ENCODE measurements around the gene ZNF831.

ZNF831 gene

DNA sequence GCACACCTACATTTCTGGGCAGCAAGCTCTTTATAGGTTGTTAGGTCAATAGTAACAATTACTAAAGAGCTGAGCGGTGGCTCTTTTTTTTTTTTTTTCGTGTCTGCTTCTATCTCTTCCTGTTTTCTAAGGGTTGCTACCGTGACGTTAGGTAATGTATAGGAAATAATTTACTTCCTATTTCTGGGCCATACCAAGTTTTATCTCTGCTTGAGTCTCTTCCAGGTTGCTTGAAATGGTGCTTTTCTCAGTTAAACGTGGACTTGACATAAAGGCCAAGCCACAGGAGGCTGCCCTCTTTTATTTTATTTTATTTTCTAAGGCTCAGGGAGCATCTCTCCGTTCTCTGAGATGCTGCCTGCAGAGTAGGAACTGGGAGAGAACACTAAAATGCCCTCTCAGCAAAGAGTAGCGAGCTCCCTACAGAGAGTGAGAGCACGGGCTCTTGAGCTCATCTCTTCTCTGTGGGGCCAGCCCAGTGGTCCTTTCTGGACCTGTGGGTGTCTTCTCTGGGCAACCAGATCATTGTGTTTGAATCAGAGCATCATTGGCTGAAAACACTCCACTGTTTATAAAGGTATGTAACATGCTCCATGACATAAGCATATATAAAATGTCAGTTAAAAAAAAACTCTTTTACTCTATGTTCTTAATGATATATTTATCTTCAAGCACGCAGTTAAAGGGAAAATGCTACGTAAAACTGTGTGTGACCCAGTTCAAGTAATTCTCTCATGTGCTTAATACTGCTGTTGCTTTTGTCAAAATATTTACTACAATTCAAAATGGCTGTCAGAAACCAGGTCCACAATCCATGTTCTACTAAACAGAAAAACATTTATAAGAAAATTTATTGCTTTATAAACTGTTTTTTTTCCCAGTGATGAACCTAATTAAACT is at the start of gene ZNF831:
TSS of gene ZNF831 (plus strand) at position 191 of the 900 bp plus-strand sequence. CDS start 27,199 bp downstream, outside the sequence.
- no peak within 1 kb of the TSS for H3K4me3 ChIP-seq (ENCODE audit: low read depth, low read length)
- DNase-seq (ENCODE audit: low read depth): no peak

DNA sequence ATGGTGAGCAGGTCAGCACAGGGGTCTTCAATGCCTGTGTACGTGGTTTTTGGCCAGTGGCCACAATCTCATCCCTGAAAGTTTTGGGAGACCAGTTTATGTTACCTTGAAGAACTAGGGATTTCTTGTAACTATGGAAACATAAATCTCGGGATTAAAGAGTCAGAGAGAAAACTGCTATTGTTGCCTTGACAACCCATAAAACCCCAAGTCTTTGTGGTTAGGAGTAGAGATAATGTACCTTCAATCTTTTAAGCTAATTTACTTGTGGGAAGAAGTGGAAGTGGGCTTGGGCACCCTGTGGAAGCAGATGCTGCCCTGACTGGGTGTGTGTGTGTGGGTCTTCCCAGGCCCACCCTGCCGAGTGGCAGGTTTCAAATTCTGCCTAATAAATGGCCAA is 46.1 kb upstream of the ZNF831 start:
- H3K4me3 ChIP-seq (ENCODE audit: low read depth, low read length): no peak overlapping the region
- DNase-seq (ENCODE audit: low read depth): no peak

DNA sequence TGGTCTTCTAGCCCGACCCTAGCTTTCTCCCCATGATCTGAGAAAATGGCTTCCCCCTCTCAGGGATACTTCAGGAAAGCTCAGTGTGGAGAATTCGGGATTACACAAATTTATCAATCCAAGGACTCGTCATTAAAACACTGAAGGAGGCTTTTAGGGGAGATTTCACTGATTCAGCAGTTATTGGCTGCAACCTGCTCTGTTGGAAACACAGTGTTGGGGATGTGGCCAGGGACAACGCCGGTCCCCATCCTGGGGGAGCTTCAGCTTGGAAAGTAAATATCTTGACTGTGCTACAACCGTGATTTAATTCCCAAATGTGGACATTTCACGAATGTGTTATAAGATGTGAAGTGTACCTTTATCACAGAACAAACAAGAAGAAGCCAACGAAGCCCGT is 44.8 kb upstream of the ZNF831 start:
- DNase-seq (ENCODE audit: low read depth): no peak
- H3K4me3 ChIP-seq (ENCODE audit: low read depth, low read length): no peak overlapping the region

DNA sequence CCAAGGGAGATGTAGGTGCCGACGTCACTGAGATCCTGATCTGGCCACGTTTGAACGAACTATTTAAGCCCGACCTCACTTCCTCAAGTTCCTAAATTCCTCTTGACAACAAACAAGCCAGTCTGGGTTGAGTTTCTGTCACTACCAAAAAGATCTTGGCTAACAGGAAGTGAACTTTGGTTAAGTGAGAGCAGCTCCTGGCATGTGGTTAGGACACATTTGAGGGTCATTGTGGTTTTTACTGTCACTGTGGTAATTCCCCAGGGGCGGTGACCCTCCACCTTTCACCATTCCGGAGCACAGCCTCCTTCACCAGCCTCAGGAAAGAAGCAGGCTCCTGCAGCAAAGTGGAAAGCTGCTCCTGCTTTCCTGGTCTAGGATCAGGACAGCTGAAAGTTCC is 43.1 kb upstream of the ZNF831 start:
- H3K4me3 ChIP-seq (ENCODE audit: low read depth, low read length): no peak overlapping the region
- DNase-seq (ENCODE audit: low read depth): no peak

DNA sequence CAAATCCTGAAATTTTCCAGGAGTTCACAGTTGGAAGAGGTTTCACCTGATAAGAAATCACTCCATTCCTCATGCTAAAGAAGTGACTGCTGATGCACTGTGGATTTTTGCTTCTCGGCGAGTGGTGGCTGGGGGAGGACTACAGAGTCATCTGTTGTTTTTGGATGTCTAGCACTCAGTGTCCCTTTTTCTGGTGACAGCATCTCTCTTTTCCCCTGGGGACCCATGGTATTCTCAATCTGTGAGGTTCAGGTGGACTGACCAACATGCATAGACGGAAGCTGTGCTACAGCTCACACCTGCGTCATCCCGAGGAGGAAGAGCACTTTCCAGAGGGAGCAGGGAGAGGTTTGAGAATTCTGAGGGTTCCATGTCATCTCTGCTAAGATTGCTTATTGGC is 42.7 kb upstream of the ZNF831 start:
- H3K4me3 ChIP-seq (ENCODE audit: low read depth, low read length): no peak overlapping the region
- DNase-seq (ENCODE audit: low read depth): no peak

DNA sequence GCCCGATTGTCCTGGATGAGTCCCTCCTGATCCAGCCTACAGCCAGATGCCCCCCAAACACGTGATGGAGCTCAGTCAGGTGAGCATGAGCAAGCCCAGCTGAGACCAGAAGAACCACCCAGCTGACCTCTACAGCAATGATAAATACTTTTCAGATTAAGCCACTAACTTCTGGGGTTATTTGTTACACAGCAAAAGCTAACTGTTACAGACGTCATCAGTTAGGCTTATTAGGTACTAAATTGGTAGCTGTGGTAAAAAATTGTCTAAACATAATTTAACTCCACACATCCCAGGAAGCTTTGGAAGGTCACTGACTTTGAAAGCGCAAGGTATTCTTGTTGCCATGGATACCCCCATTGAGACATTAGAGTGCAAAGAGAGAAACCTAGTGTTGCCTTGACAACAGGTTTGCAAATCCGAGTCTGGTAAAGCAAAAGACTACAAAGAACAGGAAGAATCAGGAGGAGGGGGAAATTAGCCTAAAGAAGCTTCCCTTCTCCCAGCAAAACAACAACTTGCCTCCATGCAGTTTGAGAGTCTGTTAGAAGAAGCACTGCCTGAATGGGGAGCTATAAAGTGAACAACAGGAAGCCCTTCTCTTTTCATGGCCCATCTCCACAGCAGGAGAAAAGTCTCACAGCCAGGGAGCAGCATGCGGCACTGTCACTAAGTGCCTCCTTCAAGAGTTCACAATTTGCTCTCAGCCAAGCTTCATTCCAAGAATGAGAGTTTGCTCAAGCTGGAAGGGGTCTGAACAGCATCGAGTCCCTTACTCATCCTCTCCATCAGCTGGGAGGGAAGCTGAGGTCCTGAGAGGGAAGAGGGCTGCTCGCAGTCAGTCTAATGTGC is 41.7 kb upstream of the ZNF831 start:
- H3K4me3 ChIP-seq (ENCODE audit: low read depth, low read length): no peak overlapping the region

DNA sequence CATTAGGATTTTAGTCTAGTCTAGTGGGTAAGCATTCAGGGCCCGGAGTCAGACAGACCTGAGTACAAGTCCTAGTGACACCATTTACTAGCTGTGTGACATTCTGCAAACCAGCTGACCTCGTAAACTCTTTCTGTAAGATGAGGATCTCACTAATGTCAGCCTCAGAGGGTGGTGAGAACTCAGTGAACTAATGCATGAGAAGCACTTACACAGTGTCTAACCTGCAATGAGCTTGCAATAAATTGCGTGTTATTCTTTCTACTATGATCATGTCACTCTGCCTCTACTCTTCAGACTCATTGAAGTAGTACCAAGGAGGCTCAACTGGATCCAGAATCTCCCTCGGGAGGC is 41.1 kb upstream of the ZNF831 start:
- DNase-seq (ENCODE audit: low read depth): no peak
- no peak overlapping the region for H3K4me3 ChIP-seq (ENCODE audit: low read depth, low read length)

More for the DNA sequence above, 41.7 kb upstream of the ZNF831 start:
- DNase-seq (ENCODE audit: low read depth): no peak

DNA sequence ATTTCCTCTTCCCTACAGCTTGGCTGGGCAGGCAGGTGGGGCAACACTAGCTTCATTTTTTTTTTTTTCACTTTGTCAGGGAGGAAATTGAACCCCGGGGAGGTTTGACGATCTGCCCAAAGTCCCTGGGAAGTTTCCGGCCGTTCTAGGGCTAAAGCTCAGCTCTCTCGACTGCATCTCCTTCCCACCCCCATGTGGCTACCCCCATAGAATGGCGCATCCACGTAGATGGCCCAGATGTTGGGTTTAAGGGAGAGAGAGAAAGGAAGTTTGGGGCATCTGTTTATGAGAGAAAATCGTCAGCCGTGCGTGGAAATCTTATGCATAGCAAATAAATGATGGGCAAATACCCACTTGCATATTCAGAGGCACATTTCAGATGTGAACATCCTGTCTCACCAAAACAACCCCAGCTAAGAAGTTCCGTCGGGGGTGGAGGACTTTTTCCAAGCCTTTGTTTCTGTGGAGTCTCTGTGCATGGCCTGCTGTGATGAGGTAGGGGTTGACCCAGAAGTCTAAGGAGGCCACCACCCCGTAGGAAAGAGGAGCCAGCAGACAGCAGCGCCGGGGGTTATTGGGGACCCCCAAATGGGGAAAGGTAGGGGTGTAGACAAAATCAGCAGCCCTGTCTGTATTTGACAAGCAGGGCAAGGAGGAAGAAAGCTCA is 40.5 kb upstream of the ZNF831 start:
- DNase-seq (ENCODE audit: low read depth): no peak
- no peak overlapping the region for H3K4me3 ChIP-seq (ENCODE audit: low read depth, low read length)

DNA sequence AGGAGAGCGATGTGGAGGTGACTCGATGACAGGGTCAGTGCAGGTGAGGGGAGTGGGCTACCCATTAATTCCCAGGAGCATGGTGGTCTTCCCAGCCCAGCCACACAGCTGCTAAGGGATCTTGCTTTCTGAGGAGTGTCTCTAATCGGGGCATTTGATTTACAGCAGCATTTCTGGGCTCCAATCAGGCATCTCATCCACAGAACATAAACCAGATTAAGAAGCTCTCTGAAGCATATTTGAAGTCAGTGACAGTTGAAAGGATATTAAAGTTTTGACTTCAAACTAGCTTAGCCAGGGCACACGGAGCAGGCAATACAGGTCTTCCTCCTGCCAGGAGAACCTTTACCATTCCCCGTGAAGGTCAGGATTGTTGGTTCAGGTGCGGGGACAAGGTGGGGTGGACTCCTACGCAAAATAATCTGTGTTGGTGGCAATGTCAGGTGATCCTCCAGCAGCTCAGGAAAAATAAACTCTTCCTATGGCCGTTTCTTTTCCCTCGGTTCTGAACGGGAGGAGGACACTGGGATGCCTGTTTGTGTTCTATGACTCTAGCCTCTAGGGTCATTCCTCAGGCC is 39.9 kb upstream of the ZNF831 start:
- no peak overlapping the region for H3K4me3 ChIP-seq (ENCODE audit: low read depth, low read length)
- DNase-seq (ENCODE audit: low read depth): no peak

DNA sequence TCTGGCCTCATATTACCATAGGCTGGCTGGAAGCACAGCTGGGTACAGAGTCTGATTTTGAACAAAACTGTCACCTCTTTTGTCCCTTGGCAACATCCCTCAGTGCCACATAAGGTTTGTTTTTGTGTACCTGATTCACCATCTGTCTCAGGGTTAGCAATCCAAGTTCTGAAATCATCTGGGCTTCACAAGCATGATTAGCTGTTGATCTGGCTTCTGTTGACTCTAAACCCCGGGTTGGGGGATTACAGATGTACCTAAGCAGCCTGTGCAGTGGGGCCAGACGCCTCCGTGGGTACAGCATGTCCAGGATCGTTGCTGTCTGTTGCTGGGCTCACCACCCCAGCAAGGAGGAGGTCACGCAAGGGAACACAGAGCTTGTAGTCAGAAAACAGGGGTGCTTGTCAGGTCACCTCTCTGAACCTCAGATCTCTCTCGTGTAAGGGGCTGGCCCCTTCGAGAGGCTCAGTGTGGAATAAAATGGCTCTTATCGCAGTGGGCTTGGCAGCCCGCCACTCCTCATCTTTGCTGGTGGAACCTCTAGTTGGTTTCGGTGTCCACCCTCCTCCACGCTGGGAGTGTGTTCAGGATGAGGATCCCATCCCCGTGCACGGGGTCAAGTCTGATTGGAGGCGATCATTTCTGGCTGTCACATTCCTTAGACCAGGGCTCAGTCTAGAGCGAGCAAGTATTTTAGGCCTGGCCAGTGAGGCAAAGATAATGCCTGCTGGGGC is 39.2 kb upstream of the ZNF831 start:
- no peak overlapping the region for H3K4me3 ChIP-seq (ENCODE audit: low read depth, low read length)
- no peak for DNase-seq (ENCODE audit: low read depth)

DNA sequence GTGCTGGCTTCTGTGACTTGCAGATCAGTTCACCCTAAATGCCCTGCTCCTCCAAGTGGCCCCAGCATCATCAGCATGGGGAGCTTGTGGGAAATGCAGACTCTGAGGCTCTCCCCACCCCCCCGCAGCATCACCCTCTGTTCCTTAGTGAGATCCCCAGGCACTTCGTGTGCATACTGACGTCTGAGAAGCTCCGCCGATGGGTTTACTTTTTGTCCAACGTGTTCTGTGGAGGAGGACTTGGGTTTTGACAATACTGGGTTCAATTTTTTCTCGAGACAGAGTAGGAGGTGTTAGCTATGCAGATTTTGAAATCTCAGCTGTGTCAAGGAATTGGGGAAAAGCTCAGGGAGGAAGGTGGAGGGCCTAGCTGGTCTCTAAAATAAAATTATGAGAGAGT is 38.3 kb upstream of the ZNF831 start:
- no peak for DNase-seq (ENCODE audit: low read depth)
- H3K4me3 ChIP-seq (ENCODE audit: low read depth, low read length): no peak overlapping the region

DNA sequence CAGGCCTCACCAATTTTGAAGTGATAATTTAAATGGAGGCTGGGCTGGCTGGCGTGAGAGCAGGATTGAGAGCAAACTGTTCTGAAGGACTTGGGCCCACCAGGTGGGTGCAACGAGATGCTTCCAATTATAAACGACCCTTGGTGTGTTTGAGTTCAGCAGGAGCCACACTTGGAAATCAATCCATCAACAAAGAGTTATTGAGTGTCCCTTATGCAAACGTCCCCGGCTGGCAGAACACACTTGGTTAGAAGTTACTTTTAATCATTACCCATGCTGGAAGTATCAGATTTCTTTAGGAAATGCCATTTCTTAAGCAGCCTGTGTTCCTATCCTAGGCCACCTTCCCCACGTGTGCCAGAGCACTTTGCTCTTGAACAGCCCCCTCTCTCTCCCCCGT is 37.8 kb upstream of the ZNF831 start:
- no peak overlapping the region for H3K4me3 ChIP-seq (ENCODE audit: low read depth, low read length)
- no peak for DNase-seq (ENCODE audit: low read depth)

DNA sequence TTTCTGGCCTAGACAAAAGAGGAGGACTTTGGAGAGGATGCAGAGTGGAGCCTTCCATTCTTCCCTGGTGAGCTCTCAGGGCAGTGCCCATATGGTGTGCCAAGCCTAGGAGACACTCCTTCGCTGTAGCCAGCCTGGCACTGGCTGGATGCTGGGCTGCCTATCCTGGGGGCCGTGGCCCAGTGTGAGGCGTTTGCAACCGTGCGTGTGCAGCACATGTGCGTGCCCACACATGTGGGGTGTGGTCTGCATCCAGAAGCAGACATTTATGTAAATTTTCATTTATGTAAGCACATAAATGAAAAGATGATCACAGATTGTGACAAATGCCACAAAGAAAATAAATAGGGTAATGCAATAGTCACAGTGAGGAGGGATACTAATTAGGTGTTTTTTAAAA is 35.8 kb upstream of the ZNF831 start:
- H3K4me3 ChIP-seq (ENCODE audit: low read depth, low read length): no peak overlapping the region
- no peak for DNase-seq (ENCODE audit: low read depth)

DNA sequence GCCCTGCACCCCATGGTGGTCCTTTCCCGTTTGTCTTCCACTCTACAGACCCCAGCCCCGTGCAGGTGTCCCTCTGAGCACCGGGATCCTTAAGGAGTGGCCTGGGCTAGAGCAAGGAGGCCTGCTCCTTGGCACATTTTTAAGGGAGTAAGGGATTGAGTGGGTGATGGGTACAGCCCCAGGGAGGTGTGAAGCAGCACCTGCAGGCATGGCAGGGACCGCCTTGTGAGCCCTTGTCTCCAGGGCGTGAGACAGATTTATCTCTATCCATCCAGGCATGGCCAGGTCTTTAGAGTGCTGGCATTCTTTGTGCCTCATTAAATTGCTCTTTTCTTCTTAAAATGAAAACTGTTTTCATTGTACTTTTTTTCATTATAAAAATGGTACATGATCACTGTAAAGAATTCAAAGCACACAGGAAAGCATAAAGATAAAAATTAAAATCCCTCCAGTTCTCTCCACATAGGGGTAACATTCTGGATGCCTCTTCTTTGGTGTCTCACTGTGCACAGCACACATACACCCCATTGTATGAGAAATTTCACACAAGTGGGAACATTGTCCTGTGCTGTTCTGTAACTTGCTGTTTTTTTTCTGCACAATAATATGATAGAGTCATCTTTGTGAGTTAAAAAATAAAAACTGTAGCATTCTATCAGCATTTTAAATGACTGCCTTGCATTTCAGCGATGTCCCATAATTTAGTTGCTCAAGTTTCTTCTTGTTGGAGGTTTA is 31.9 kb upstream of the ZNF831 start:
- H3K4me3 ChIP-seq (ENCODE audit: low read depth, low read length): no peak overlapping the region
- DNase-seq (ENCODE audit: low read depth): no peak

DNA sequence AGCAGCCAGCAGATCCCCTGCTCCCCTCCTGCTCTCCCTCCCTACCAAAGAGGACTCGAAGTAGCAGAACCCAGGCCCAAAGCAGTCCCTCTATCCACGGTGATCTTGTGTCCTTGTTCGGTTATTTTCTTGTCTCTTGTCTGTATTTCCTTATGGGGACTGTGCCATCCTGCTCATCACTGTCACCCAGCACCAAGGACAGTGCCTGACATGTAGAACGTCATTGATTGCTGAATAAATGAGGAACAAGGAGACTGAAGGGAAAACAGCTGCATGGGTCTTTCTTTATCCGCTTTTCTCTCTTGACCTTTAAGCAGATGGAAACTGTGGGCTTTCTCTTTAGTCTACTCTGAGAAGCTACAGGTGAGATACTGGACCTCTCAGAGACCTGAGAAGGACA is 29.4 kb upstream of the ZNF831 start:
- H3K4me3 ChIP-seq (ENCODE audit: low read depth, low read length): no peak overlapping the region
- DNase-seq (ENCODE audit: low read depth): no peak

DNA sequence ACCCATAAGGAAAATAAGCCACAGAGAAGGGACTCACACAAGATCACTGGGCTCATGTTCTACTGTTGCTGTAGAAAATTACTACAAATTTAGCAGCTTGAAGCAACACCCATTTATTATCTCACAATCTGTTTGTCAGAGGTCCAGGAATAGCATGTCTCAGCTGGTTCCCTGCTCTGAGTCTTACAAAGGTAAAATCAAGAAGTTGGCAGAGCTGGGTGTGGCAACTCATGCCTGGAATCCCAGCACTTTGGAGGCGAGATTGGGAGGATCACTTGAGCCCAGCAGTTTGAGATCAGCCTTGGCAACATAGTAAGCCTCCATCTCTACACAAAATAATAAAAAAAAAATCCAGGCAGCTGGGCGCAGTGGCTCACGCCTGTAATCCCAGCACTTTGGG is 28.5 kb upstream of the ZNF831 start:
- DNase-seq (ENCODE audit: low read depth): no peak
- no peak overlapping the region for H3K4me3 ChIP-seq (ENCODE audit: low read depth, low read length)

DNA sequence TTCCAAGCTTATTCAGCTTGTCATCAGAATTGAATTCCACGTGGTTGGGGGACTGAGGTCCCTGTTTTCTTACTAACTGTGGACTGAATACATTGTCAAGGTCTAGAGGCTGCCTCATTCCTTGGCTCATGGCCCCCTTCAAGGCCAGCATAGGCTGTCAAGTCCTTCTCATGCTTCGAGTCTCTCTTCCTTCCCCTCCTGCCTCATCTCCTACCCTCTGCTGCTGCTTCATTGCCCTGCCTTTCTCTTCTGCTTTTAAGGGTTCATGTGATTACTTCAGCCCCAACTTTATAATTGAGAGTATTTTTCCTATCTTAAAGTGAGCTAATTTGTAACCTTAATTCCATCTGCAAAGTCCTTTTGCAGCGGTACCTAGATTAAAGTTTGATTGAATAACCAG is 27.6 kb upstream of the ZNF831 start:
- no peak overlapping the region for H3K4me3 ChIP-seq (ENCODE audit: low read depth, low read length)
- DNase-seq (ENCODE audit: low read depth): no peak

DNA sequence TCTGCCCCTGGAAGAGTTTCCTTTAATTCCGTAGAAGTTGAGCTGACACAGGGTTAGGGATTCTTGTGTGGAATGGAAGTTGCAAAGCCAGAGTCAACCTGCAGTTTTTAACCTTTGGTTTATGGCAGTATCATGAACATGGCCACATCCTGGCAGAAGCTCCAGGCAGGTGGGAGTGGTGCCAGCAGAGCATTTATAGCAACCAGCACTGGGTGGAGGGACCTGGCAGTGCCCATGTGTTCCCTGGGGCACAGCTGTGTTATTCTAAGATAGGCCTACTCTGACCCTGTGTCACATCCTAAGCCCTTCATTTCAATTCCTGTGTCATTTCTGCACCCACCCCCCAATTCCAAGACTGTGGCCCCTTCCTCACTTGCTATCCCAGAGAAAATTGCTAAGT is 26.1 kb upstream of the ZNF831 start:
- H3K4me3 ChIP-seq (ENCODE audit: low read depth, low read length): no peak overlapping the region
- no peak for DNase-seq (ENCODE audit: low read depth)
